GM19372 (cell line): ENCODE results near the gene TSPAN31.
A peak's percentile ranks its signal among the peaks of the same experiment; 100 is the strongest.
"Not testable (repeated sequence)": the region's sequence is repeated elsewhere in the genome, so short reads cannot be mapped to it uniquely, and the experiment has no call there.

ENCODE experiments used
- ATAC-seq: cut with Tn5 transposase; IDR thresholded peaks from one replicate; pipeline ENCODE4 v1.9.1; 2021; ENCODE audit warnings: mild to moderate bottlenecking, low read depth, moderate library complexity; ENCODE audit not compliant: unreplicated experiment

TSPAN31 gene, protein sequence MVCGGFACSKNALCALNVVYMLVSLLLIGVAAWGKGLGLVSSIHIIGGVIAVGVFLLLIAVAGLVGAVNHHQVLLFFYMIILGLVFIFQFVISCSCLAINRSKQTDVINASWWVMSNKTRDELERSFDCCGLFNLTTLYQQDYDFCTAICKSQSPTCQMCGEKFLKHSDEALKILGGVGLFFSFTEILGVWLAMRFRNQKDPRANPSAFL

DNA sequence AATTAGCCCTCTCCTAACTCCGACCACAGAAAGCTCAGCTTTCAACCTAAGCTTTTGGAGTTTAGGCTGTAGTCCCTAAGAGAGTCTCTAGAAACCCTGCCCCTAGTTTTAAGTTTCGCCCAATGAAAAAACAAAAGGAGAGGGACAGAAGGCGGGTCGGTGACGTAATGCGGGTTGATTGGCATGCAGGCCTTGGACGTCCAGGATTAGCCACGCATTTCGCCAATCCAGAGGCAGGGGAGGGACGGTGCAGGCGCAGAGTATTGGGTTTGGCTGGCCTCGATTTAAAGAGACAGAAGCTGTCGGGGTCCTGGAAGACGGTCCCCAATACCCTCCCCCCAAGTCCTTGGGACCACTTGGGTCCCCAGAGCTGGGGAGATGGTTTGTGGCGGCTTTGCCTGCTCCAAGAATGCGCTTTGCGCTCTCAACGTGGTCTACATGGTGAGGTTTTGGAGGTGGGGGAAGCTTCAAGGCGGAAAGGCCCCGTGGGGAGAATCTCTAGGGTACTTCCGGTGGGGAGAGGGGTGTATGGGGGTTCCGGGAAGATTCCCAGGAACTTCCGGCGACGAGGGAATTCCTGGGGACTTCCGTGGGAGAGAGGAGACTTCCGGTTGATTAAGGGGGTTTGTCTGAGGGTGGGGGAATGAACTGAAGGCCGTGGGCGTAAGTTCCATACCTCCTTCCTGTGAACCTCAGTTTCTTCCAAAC lies at the start of gene TSPAN31:
Gene TSPAN31, plus strand, starts transcription at position 263 of the 708 bp plus-strand sequence. Its CDS starts 116 bp downstream, at position 379.
- peak; percentile 75 for ATAC-seq

DNA sequence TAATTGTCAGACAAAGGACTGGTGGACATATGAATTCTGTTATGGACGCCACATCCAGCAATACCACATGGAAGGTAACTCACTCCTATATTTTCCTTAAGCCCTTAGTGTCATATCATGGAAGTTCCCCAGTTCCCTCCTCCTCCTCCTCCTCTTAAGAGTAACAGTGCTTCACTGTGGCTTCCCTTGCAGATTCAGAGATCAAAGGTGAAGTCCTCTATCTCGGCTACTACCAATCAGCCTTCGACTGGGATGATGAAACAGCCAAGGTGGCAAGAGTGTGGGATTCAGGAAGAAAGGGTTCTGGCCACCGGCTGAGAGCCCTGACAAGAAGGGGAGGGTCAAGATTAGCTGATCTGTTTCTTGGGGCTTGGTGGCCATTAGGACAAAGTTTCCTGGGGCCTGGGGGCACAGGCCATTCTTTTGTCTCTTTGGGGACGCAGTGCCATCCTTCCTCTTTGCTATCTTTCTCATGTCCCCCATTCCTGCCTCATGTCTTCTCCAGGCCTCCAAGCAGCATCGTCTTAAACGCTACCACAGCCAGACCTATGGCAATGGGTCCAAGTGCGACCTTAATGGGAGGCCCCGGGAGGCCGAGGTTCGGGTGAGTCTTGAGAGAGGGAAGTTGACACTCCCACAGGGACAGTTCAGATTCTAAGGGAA lies 48.9 kb upstream of the TSPAN31 start:
- no peak for ATAC-seq

DNA sequence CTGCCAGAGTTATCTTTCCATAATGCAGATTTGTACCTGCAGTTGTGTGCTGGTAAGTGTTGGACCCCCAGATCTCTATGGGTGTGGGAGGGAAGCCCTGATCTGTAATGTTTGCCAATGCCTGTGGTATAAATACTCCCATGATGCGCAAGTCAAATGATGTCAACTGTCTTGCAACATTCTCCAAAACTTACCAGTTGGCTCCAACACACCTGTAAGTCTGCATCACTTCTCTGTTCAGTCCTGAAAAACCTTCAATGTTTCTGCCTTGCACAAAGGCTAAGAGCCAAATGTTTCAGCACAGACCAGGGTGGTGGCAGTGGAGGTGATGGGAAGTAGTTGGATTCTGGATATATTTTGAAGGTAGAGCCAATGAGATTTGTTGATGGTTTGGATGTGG lies 47.8 kb upstream of the TSPAN31 start:
- ATAC-seq = no peak

DNA sequence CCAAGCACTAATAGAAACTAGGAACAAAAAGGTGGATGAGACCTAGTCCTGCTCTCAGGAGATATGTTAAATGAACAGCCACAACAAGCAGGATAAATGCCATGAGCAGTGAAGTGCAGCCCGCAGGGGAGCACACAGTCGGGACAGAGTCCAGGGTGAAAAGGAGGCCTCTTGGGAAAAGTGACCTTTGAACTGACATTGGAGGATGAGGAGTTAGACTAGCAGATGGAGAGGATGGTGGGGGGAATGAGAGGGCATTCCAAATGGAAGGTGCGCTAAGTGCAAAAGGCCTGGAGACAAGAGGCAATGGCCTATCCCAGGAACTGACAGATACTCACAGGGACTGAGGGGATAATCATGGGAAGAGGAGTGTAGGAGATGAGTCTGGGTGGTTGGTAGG lies 46.4 kb upstream of the TSPAN31 start:
- ATAC-seq = no peak

DNA sequence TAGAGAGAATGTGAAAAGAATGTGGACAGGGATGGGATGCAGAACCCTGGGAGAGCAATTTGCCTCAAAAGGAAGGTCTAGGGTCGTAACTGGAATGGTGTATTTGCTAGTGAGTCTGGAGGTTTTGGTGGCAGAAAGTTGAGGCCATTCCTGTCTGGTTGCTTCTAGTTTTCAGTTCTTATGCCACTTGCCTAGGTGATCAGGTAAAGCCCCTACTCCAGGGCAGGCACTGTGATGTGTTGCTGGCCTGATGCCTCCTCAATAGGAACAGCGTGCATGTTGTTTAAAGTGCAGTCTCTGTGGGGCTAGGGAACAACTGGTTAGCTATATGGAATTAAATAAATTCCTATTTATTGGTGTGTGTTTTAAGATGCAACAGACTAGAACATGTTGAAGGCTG lies 44.5 kb upstream of the TSPAN31 start:
- ATAC-seq = no peak

DNA sequence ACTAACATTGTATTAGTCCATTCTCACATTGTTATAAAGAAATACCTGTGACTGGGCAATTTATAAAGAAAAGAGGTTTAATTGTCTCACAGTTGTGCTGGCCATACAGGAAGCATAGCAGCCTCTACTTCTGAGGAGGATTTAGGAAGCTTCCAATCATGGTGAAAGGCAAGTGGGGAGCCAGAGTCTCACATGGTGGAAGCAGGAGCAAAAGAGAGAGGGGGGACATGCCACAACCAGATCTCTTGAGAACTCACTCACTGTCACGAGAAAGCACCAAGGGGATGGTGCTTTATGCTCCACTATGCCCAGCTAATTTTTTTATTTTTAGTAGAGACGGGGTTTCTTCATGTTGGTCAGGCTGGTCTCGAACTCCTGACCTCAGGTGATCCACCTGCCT lies 37.6 kb upstream of the TSPAN31 start:
- no peak for ATAC-seq

DNA sequence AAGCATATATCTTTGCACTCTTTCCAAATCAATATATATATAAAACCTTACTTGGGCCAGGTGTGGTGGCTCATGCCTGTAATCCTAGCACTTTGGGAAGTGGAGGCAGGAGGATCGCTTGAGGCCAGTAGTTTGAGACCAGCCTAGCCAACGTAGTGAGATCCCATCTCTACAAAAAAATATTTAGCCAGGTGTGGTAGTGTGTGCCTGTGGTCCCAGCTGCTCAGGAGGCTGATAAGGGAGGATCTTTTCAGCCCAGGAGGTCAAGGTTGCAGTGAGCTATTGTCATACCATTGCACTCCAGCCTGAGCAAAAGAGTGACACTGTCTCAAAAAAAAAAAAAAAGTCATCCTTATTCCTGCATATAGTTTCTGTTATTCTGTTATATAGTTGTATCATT lies 36.5 kb upstream of the TSPAN31 start:
- ATAC-seq = no peak

DNA sequence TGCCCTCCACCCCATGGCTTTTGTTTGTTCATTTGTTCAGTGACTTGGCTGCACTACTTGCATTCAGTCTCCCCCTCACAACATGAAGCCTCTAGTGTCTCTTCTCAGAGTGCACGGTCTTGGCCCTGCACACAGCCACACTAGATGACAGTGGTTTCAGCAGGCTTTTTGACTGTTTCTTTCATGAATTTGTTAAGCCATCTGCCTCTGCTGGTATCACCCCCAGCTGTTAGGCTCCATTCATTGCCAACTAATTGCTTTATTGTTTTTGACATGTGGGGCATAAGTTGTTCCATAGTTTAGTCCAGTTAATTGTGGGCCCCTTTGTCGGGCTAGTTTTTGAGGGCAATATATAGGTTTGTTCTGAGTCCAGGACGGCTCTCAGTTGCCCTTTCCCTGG lies 32.1 kb upstream of the TSPAN31 start:
- ATAC-seq = no peak

DNA sequence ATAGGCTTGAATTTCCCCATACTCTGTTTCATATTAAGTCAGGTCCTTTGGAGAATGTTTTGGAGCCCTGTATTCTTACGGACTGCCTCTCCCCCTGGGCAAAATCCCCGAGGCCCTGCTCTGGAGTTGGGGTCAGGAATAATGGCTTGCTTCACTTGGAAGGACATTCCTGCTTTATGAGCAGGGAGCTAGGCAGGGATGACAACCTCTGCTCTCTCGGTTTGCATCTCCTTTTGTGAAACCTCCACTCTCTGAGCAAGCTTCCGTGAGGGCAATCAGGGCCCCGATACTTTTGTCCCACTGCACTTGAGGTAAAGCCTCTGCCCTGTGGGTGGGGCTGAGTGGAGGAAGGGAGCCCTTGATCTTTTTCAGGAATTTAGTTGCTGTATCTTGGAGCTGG lies 31.6 kb upstream of the TSPAN31 start:
- no peak for ATAC-seq

DNA sequence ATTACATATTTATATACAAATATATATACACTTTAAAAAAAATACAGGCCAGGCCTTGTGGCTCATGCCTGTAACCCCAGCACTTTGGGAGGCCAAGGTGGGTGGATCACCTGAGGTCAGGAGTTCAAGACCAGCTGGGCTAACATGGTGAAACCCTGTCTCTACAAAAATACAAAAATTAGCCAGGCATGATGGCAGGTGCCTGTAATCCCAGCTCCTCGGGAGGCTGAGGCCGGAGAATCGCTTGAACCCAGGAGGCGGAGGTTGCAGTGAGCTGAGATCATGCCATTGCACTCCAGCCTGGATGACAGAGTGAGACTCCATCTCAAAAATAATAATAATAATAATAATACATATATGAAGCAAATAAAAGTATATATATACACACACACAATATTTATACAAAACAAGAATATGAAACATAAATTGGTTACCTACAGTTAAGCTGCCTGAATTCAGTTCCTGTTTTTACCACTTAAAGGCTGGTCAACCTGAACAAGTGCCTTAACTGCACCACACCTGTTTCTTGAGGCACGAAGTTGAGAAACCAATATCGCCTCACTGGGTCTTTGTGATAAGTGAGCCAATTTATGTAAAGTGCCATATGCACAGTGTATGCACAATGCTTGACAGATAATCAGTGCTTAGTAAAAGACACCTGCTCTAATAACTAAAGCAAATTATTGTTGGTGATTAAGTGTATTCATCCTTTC lies 29.6 kb upstream of the TSPAN31 start:
- not testable (repeated sequence) for ATAC-seq

DNA sequence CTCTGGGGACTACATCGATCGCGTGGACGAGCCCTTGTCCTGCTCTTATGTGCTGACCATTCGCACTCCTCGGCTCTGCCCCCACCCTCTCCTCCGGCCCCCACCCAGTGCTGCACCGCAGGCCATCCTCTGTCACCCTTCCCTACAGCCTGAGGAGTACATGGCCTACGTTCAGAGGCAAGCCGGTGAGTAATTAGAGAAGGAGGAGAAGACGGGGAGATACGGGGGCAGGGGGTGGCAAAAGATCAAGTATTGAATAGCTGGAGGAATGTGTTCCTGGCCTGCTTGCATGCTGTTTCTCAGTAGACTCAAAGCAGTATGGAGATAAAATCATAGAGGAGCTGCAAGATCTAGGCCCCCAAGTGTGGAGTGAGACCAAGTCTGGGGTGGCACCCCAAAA lies 29.1 kb upstream of the TSPAN31 start:
- ATAC-seq = no peak

DNA sequence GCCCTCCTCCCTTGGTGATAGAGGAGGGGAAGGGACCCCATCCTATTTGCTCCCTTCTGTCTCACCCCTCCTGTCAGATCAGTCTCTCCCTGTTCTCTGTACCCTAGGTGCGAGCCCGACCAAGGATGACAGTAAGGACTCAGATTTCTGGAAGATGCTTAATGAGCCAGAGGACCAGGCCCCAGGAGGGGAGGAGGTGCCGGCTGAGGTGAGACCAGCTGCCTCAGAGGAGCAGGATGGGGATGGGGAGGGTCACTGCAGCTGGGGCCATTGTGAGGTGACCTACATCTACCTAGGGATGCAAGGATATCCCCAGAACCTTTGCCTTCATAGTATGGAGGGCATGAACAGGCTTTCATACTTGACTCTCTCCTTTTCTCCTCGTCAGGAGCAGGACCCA lies 28.5 kb upstream of the TSPAN31 start:
- ATAC-seq = no peak

DNA sequence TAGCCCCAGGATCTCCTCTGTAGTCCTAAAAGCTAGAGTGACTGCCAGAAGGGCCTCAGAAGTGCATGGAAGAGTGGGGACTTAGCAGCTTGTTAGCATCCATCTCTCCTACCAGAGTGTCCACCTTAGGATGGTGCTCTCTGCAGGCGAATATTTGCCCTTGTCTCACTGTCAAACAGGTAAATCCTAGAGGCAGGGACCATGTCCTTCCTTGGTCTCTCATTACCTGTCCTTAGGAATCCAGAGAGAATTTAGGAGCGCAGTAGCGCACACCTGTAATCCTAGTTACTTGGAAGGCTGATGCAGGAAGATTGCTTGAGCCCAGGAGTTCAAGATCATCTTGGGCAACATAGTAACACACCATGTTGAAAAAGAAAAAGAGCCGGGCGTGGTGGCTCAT lies 27.7 kb upstream of the TSPAN31 start:
- no peak for ATAC-seq

DNA sequence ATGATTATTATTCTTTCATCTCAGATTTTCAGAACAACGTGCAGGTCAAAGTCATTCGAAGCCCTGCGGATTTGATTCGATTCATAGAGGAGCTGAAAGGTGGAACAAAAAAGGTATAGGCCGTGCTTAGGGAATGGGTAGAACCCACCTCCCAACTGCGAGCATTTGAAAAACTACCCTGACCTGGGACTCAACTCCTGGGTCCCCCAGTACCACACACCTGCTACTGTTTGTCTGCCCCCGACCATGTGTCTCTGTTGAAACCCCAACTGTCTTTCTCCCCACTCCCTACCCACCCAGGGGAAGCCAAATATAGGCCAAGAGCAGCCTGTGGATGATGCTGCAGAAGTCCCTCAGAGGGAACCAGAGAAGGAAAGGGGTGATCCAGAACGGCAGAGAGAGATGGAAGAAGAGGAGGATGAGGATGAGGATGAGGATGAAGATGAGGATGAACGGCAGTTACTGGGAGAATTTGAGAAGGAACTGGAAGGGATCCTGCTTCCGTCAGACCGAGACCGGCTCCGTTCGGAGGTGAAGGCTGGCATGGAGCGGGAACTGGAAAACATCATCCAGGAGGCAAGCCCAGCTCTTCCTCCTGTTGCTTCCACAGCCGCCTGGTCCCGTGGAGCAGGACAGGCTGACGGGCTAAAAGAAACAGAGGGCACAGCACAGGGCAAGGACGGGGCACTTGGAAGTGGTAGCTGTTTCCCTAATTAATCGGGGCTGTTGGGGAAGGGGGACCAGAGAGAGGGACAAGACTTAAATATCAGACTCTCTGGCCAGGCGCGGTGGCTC lies 26.8 kb upstream of the TSPAN31 start:
- ATAC-seq = no peak

DNA sequence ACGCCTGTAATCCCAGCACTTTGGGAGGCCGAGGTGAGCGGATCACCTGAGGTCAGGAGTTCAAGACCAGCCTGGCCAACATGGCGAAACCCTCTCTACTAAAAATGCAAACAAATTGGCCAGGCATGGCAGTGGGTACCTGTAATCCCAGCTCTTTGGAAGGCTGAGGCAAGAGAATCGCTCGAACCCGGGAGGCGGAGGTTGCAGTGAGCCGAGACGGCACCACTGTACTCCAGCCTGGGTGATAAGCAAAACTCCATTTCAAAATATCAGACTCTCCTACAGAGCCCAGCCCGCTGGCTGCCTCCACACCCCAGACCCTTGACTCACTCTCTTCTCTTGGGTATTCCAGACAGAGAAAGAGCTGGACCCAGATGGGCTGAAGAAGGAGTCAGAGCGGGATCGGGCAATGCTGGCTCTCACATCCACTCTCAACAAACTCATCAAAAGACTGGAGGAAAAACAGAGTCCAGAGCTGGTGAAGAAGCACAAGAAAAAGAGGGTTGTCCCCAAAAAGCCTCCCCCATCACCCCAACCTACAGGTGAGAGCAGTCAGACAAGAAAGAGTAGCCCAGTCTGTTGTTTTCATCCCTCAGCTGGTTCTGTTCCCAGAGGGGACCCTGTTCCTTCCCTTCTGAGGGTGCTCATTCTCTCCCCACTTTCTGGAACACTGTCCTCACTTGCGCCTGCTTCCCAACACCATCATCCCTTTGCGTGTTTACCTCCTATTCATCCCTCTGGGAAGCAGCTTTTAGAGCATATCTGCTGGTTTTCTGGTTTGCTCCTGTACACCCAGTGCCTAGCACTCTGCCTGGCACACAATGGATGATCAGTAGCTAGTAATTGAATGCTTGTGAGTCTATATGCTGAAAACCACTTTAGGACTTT lies 26.0 kb upstream of the TSPAN31 start:
- no peak for ATAC-seq

DNA sequence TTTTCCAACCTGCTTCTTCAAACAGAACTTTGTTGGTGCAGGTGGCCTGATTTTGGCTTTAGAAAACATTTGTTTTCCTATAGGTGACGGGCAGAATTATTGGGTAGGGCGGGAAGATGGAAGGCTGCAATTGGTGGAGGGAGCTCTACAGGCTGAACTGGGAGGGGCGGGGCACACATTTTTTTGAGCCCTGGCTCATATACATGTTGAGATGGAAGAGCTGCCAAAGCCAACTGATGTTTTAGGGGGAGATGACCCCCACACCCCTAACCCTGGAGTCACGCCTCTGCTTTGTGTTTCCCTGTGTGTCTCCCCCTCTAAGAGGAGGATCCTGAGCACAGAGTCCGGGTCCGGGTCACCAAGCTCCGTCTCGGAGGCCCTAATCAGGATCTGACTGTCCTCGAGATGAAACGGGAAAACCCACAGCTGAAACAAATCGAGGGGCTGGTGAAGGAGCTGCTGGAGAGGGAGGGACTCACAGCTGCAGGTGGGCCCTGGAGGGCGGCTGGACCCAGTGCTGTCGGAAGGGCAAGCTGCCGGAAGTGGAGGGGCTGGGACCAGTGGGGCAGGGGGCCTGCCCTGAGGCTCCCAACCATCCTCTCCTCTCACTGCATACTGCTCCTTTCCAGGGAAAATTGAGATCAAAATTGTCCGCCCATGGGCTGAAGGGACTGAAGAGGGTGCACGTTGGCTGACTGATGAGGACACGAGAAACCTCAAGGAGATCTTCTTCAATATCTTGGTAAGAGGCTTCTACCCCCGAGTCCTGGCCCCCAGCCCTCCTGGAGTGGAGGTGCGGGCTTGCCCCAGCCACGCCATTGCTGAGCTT lies 24.8 kb upstream of the TSPAN31 start:
- ATAC-seq = no peak

DNA sequence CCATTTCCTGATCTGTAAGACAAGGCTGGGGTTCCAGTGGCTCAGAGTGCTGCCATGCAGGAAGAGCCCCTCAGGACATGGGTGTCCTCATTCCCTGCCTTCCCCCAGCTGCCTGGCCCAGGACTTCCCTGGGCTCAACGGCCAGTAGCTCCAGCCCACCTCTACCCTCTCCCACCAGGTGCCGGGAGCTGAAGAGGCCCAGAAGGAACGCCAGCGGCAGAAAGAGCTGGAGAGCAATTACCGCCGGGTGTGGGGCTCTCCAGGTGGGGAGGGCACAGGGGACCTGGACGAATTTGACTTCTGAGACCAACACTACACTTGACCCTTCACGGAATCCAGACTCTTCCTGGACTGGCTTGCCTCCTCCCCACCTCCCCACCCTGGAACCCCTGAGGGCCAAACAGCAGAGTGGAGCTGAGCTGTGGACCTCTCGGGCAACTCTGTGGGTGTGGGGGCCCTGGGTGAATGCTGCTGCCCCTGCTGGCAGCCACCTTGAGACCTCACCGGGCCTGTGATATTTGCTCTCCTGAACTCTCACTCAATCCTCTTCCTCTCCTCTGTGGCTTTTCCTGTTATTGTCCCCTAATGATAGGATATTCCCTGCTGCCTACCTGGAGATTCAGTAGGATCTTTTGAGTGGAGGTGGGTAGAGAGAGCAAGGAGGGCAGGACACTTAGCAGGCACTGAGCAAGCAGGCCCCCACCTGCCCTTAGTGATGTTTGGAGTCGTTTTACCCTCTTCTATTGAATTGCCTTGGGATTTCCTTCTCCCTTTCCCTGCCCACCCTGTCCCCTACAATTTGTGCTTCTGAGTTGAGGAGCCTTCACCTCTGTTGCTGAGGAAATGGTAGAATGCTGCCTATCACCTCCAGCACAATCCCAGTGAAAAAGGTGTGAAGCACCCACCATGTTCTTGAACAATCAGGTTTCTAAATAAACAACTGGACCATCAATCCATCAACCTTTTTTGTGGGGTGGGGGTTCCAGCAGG lies 23.9 kb upstream of the TSPAN31 start:
- no peak for ATAC-seq
